HepG2 (cell line): ENCODE measurements around the gene IFITM10. TPM values are rescaled to one million over a fixed set of nuclear protein-coding genes. Genes with fewer than 3 reads are reported as not detected.

Source experiments
- ARNT2 ChIP-seq: sonication (generic); formaldehyde crosslinking; IDR thresholded peaks from 2 replicates; pipeline ENCODE4 v1.8.0; 2022; ENCODE audit warnings: mild to moderate bottlenecking, low read depth, missing genetic modification reagents, moderate library complexity
- HMG20B ChIP-seq: conservative IDR thresholded peaks from 2 replicates; pipeline ENCODE4 v1.6.1; 2016; ENCODE audit warnings: missing genetic modification reagents, missing compliant biosample characterization
- HNF4A ChIP-seq: sonication (generic); formaldehyde crosslinking; IDR thresholded peaks from 2 replicates; pipeline ENCODE4 v1.4.0; 2020; ENCODE audit warnings: missing genetic modification reagents
- IRX3 ChIP-seq: sonication (generic); formaldehyde crosslinking; IDR thresholded peaks from 2 replicates; pipeline ENCODE4 v1.8.1; 2023; ENCODE audit warnings: mild to moderate bottlenecking, low read depth, missing genetic modification reagents, borderline replicate concordance
- MED13 ChIP-seq: sonication (generic); formaldehyde crosslinking; IDR thresholded peaks from 2 replicates; pipeline ENCODE4 v1.5.0; 2020; ENCODE audit warnings: missing genetic modification reagents
- ONECUT2 ChIP-seq: sonication (generic); formaldehyde crosslinking; IDR thresholded peaks from 2 replicates; pipeline ENCODE4 v1.4.0; 2020; ENCODE audit warnings: missing genetic modification reagents
- SMAD3 ChIP-seq: sonication (generic); formaldehyde crosslinking; IDR thresholded peaks from 2 replicates; pipeline ENCODE4 v1.4.0; 2020; ENCODE audit warnings: missing genetic modification reagents
- TP53 ChIP-seq: sonication (generic); formaldehyde crosslinking; conservative IDR thresholded peaks from 2 replicates; pipeline ENCODE4 v1.4.0; 2020; ENCODE audit warnings: missing genetic modification reagents
- YY1 ChIP-seq: IDR thresholded peaks from 2 replicates; pipeline ENCODE4 v1.6.1; 2011; ENCODE audit warnings: low read length, low read depth, moderate library complexity, mild to moderate bottlenecking; ENCODE audit not compliant: insufficient read depth, insufficient replicate concordance
- ZNF136 ChIP-seq: sonication (generic); formaldehyde crosslinking; IDR thresholded peaks from 2 replicates; pipeline ENCODE4 v1.8.1; 2022; ENCODE audit warnings: low read depth, mild to moderate bottlenecking, moderate library complexity, missing genetic modification reagents
- ZNF34 ChIP-seq: sonication (generic); formaldehyde crosslinking; IDR thresholded peaks from 2 replicates; pipeline ENCODE4 v1.4.0; 2020; ENCODE audit warnings: mild to moderate bottlenecking, missing genetic modification reagents, borderline replicate concordance
- ZNF501 ChIP-seq: sonication (generic); formaldehyde crosslinking; IDR thresholded peaks from 2 replicates; pipeline ENCODE4 v1.5.1; 2020; ENCODE audit warnings: mild to moderate bottlenecking, moderate library complexity, missing genetic modification reagents
- ZNF614 ChIP-seq: IDR thresholded peaks from 2 replicates; pipeline ENCODE4 v1.6.1; 2018; ENCODE audit warnings: missing biosample characterization, missing genetic modification reagents, inconsistent platforms, borderline replicate concordance
- ZNF713 ChIP-seq: sonication (generic); formaldehyde crosslinking; IDR thresholded peaks from 2 replicates; pipeline ENCODE4 v1.4.0; 2020; ENCODE audit warnings: mild to moderate bottlenecking, missing genetic modification reagents
- polyA plus RNA-seq, 8 experiments: library from polyadenylated mRNA; depleted of rRNA in 3 of 8; stranded (reverse) in 7 of 8; unstranded in 1 of 8; fragments of >200 nt; fragmentation: Illumina TruSeq in 4 of 8; extraction: Trizol in 4 of 8; gene quantifications; 2 replicates each; pipeline versions ENCODE4 v1.2.1 to v1.2.3, GENCODE V29; 2011 to 2016; ENCODE audit warnings: low read depth in 4 of 8, missing spikeins in 1 of 8, mixed read lengths in 1 of 8; ENCODE audit not compliant: insufficient read depth in 1 of 8
- total RNA-seq, 5 experiments: library from RNA; depleted of rRNA; stranded (reverse); fragments of >200 nt; fragmentation: Illumina TruSeq; extraction: Trizol; gene quantifications; 2 replicates each; pipeline ENCODE4 v1.2.3, GENCODE V29; 2016; ENCODE audit warnings: low read depth in 1 of 5
- TF ChIP-seq, protein P1 (sequence below): sonication (generic); formaldehyde crosslinking; IDR thresholded peaks from 2 replicates; pipeline ENCODE4 v1.4.0; 2020; ENCODE audit warnings: missing genetic modification reagents, borderline replicate concordance
- TF ChIP-seq, protein P2 (sequence below): IDR thresholded peaks from 2 replicates; pipeline ENCODE4 v1.6.1; 2016; ENCODE audit warnings: low read depth, missing genetic modification reagents, missing compliant biosample characterization
- TF ChIP-seq, protein P3 (sequence below): sonication (generic); formaldehyde crosslinking; IDR thresholded peaks from 2 replicates; pipeline ENCODE4 v1.5.0; 2020; ENCODE audit warnings: missing genetic modification reagents
- TF ChIP-seq, protein P4 (sequence below): sonication (generic); formaldehyde crosslinking; IDR thresholded peaks from 2 replicates; pipeline ENCODE4 v1.4.0; 2020; ENCODE audit warnings: missing genetic modification reagents

IFITM10 gene
- total and polyA plus RNA-seq, 2 of the 13 experiments (the other 11 are each of a cell fraction or from before 2014, with no cell fraction given): 0.09 to 0.13 TPM

DNA sequence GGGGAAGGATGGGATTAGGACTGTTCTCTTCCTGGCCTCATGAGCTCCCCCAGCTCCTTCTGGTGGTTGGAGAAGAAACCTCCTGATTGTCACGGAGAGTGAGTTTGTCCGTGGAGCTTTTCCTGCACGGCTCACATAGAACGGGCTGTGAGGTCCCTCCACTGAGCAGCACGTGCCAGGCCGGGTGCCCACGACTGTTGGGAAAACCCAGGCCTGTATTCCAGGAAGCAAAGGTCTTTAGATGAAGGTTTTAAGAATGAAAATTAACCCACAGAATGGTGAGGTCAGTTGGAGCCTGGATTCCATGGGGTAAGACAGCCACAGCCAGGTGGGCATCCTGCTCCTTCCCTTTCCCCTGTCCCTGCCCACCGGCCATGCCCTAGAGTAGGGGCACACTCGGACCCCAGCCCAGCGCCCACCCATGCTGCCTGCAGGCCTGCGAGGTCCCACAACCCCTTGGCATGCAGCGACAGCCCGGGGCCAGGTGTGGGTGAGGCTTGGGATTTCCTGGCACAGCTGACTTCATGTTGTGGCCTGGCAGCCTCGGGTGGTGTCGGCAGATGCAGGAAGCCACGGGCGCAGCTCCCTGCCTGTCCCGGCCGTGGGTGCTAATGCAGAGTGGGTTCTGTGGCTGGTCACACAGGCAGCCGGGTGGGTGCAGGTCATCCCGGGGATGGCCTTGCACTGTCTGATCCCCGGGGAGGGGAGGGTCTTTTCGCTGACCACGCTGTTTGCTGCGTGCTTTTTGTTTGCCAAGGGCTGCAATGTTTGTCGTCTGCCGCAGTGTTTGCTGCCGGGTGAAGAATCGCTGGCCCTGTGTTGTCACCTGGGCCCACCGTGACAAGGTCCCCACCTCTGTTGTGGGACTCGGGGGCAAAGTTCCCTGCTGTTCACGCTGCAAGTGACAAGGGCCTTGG, 60.9 kb downstream of the IFITM10 start (continued):
- TF ChIP-seq, protein P1, sequence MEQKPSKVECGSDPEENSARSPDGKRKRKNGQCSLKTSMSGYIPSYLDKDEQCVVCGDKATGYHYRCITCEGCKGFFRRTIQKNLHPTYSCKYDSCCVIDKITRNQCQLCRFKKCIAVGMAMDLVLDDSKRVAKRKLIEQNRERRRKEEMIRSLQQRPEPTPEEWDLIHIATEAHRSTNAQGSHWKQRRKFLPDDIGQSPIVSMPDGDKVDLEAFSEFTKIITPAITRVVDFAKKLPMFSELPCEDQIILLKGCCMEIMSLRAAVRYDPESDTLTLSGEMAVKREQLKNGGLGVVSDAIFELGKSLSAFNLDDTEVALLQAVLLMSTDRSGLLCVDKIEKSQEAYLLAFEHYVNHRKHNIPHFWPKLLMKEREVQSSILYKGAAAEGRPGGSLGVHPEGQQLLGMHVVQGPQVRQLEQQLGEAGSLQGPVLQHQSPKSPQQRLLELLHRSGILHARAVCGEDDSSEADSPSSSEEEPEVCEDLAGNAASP (CRISPR knock-in tag): peak; percentile 93; the same call in 1 of the 2 replicates
- TF ChIP-seq ZNF713 (peak; percentile 16; the same call in 1 of the 2 replicates), HNF4A (CRISPR knock-in tag) (peak; percentile 99), SMAD3 (CRISPR knock-in tag) (peak; percentile 90), HMG20B (CRISPR knock-in tag) (peak; percentile 87), IRX3 (CRISPR knock-in tag) (0 out of 2 replicates have a peak, but pooled peaks have one; percentile 38), ZNF136 (peak; percentile 42; the same call in 1 of the 2 replicates), TP53 (CRISPR knock-in tag) (peak; percentile 61), ZNF501 (peak; percentile 79), ONECUT2 (CRISPR knock-in tag) (peak; percentile 66; the same call in 1 of the 2 replicates), ARNT2 (CRISPR knock-in tag) (peak; percentile 45; the same call in 1 of the 2 replicates), MED13 (CRISPR knock-in tag) (peak; percentile 100), ZNF614 (peak; percentile 94; the same call in 1 of the 2 replicates), YY1 (peak; percentile 47), ZNF34 (CRISPR knock-in tag) (peak; percentile 43; the same call in 1 of the 2 replicates)
- TF ChIP-seq, protein P2, sequence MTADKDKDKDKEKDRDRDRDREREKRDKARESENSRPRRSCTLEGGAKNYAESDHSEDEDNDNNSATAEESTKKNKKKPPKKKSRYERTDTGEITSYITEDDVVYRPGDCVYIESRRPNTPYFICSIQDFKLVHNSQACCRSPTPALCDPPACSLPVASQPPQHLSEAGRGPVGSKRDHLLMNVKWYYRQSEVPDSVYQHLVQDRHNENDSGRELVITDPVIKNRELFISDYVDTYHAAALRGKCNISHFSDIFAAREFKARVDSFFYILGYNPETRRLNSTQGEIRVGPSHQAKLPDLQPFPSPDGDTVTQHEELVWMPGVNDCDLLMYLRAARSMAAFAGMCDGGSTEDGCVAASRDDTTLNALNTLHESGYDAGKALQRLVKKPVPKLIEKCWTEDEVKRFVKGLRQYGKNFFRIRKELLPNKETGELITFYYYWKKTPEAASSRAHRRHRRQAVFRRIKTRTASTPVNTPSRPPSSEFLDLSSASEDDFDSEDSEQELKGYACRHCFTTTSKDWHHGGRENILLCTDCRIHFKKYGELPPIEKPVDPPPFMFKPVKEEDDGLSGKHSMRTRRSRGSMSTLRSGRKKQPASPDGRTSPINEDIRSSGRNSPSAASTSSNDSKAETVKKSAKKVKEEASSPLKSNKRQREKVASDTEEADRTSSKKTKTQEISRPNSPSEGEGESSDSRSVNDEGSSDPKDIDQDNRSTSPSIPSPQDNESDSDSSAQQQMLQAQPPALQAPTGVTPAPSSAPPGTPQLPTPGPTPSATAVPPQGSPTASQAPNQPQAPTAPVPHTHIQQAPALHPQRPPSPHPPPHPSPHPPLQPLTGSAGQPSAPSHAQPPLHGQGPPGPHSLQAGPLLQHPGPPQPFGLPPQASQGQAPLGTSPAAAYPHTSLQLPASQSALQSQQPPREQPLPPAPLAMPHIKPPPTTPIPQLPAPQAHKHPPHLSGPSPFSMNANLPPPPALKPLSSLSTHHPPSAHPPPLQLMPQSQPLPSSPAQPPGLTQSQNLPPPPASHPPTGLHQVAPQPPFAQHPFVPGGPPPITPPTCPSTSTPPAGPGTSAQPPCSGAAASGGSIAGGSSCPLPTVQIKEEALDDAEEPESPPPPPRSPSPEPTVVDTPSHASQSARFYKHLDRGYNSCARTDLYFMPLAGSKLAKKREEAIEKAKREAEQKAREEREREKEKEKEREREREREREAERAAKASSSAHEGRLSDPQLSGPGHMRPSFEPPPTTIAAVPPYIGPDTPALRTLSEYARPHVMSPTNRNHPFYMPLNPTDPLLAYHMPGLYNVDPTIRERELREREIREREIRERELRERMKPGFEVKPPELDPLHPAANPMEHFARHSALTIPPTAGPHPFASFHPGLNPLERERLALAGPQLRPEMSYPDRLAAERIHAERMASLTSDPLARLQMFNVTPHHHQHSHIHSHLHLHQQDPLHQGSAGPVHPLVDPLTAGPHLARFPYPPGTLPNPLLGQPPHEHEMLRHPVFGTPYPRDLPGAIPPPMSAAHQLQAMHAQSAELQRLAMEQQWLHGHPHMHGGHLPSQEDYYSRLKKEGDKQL (CRISPR knock-in tag): peak; percentile 97
- TF ChIP-seq, protein P3, sequence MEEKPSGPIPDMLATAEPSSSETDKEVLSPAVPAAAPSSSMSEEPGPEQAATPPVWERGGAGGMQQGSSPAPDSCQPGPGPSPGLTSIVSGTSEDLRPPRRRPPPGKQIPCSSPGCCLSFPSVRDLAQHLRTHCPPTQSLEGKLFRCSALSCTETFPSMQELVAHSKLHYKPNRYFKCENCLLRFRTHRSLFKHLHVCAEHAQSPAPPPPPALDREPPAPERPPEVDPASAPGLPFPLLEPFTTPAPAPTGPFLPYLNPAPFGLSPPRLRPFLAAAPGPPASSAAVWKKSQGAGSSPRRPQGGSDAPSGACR (CRISPR knock-in tag): peak; percentile 96
- TF ChIP-seq, protein P4, sequence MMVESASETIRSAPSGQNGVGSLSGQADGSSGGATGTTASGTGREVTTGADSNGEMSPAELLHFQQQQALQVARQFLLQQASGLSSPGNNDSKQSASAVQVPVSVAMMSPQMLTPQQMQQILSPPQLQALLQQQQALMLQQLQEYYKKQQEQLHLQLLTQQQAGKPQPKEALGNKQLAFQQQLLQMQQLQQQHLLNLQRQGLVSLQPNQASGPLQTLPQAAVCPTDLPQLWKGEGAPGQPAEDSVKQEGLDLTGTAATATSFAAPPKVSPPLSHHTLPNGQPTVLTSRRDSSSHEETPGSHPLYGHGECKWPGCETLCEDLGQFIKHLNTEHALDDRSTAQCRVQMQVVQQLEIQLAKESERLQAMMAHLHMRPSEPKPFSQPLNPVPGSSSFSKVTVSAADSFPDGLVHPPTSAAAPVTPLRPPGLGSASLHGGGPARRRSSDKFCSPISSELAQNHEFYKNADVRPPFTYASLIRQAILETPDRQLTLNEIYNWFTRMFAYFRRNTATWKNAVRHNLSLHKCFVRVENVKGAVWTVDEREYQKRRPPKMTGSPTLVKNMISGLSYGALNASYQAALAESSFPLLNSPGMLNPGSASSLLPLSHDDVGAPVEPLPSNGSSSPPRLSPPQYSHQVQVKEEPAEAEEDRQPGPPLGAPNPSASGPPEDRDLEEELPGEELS (CRISPR knock-in tag): peak; percentile 98
